Vagina (tissue), 2 donors: ENCODE data around the gene NEK6.

Experiments
- CTCF ChIP-seq, 3 experiments: fragments of 450-650 bp in 2 of 3; fragments of 200-600 bp in 1 of 3; sonication (generic) in 1 of 3; IDR thresholded peaks; one replicate each; pipeline ENCODE4 v1.5.1; 2017 to 2019; ENCODE audit warnings: antibody characterized with exemption in 3 of 3, mild to moderate bottlenecking in 2 of 3, moderate library complexity in 2 of 3
- POLR2A ChIP-seq, 2 donors: fragments of 450-650 bp; IDR thresholded peaks; one replicate each; pipeline ENCODE4 v1.6.1; 2017; ENCODE audit warnings: antibody characterized with exemption in 2 of 2, mild to moderate bottlenecking in 2 of 2, moderate library complexity in 2 of 2
- POLR2AphosphoS5 ChIP-seq, 2 donors: sonication (generic); formaldehyde crosslinking; IDR thresholded peaks; one replicate each; pipeline ENCODE4 v1.9.0; 2017; ENCODE audit warnings: antibody characterized with exemption in 2 of 2, mild to moderate bottlenecking in 2 of 2, low read depth in 1 of 2; ENCODE audit not compliant: insufficient read depth in 1 of 2

- TF ChIP-seq CTCF (IDR thresholded peaks at IDR 0.05), result no peak
- no peak for TF ChIP-seq POLR2A (IDR thresholded peaks at IDR 0.05)
- no peak for TF ChIP-seq POLR2AphosphoS5 (IDR thresholded peaks at IDR 0.05; ENCODE audit: insufficient read depth in 1 of 2, low read depth in 1 of 2)
Observed at GRCh38 chr9:124214596-124215367, 43.0 kb upstream of the NEK6 start.
